ENCODE results near the gene ZNF41. TPM values are rescaled to one million over a fixed set of nuclear protein-coding genes. Genes with fewer than 3 reads are reported as not detected.

ZNF41 gene
- total RNA-seq, 4 donors from 2014 or later, result 2.6 to 14.1 (median 9.2) TPM

- Histone ChIP-seq H3K4me3 (peak overlapping the region; percentile 63 to 92 (median 80)), H3K4me1 (peaks cover 0 to 23% (median 0%) of the 10 kb centered on the region in 4 donors), H3K9me3 (no peaks in the 10 kb centered on the region), H3K27me3 (no peaks in the 10 kb centered on the region), H3K36me3 (no peaks in the 10 kb centered on the region), H3K27ac (peak overlapping the region; percentile 92 to 99 (median 96))
- WGBS, 2 donors (ENCODE audit: low coverage in 1 of 2), result 37% methylated on average over 24 of the region's 24 CpGs; no CpG with 5 or more reads in 1 of the 2 donors
- in situ Hi-C loops (cut with MboI; ENCODE audit: low pct_ligation_motif_present in 1 of 4, low pct_unique_long_range_greater_than_20kb in 1 of 4, low sequenced_read_pairs in 3 of 4) (no loop called here), intact Hi-C loops (cut with DNase I; ENCODE audit: low total_unique reads) (no loop called here)
- TF ChIP-seq POLR2A (IDR thresholded peaks at IDR 0.05) (peak; percentile 0), CTCF (IDR thresholded peaks at IDR 0.05) (no peak)
- peak; percentile 16 for DNase-seq
Observed at GRCh38 chrX:47483306-47484268, 565 bp upstream of the ZNF41 start.

GRCh38 chrX:47482065-47482511 lies 934 bp downstream of the ZNF41 start:
- Histone ChIP-seq H3K9me3 (no peaks in the 10 kb centered on the region), H3K27me3 (no peaks in the 10 kb centered on the region), H3K4me1 (peaks cover 0 to 23% (median 0%) of the 10 kb centered on the region in 4 donors), H3K4me3 (peak overlapping the region; percentile 12 to 92 (median 76)), H3K27ac (peak overlapping the region; percentile 92 to 99 (median 96)), H3K36me3 (no peaks in the 10 kb centered on the region)
- in situ Hi-C loops (cut with MboI; ENCODE audit: low pct_ligation_motif_present in 1 of 4, low pct_unique_long_range_greater_than_20kb in 1 of 4, low sequenced_read_pairs in 3 of 4) (no loop called here), intact Hi-C loops (cut with DNase I; ENCODE audit: low total_unique reads) (no loop called here)
- TF ChIP-seq POLR2A (IDR thresholded peaks at IDR 0.05) (no peak), EP300 (IDR thresholded peaks at IDR 0.05; ENCODE audit: low read depth) (no peak), CTCF (IDR thresholded peaks at IDR 0.05) (no peak), POLR2AphosphoS5 (IDR thresholded peaks at IDR 0.05) (no peak)
- DNase-seq, result no peak
- 43% methylated on average over 8 of the region's 8 CpGs; no CpG with 5 or more reads in 1 of the 2 donors for WGBS, 2 donors (ENCODE audit: low coverage in 1 of 2)

GRCh38 chrX:47481160-47481559 lies 1.9 kb downstream of the ZNF41 start:
- H3K27ac ChIP-seq, result no peak overlapping the region
- WGBS, 2 donors (ENCODE audit: low coverage in 1 of 2), result 82% methylated on average over 2 of the region's 2 CpGs; no CpG with 5 or more reads in 1 of the 2 donors
- no peak for DNase-seq
- no peaks in the 10 kb centered on the region for H3K36me3 ChIP-seq
- in situ Hi-C loops (cut with MboI; ENCODE audit: low pct_ligation_motif_present in 1 of 4, low pct_unique_long_range_greater_than_20kb in 1 of 4, low sequenced_read_pairs in 3 of 4) (no loop called here), intact Hi-C loops (cut with DNase I; ENCODE audit: low total_unique reads) (no loop called here)
- H3K4me3 ChIP-seq, result no peak overlapping the region
- H3K4me1 ChIP-seq, result peaks cover 0 to 23% (median 0%) of the 10 kb centered on the region in 4 donors
- TF ChIP-seq POLR2AphosphoS5 (IDR thresholded peaks at IDR 0.05) (no peak), CTCF (IDR thresholded peaks at IDR 0.05) (no peak)
- no peaks in the 10 kb centered on the region for H3K27me3 ChIP-seq
- no peaks in the 10 kb centered on the region for H3K9me3 ChIP-seq

GRCh38 chrX:47480576-47480975 lies 2.4 kb downstream of the ZNF41 start:
- H3K27me3 ChIP-seq, result no peaks in the 10 kb centered on the region
- no peak overlapping the region for H3K27ac ChIP-seq
- no peaks in the 10 kb centered on the region for H3K9me3 ChIP-seq
- no peaks in the 10 kb centered on the region for H3K36me3 ChIP-seq
- WGBS, 2 donors (ENCODE audit: low coverage in 1 of 2), result 48 to 80% methylated on average over 1 to 2 of the region's 2 CpGs
- DNase-seq, result no peak
- in situ Hi-C loops (cut with MboI; ENCODE audit: low pct_ligation_motif_present in 1 of 4, low pct_unique_long_range_greater_than_20kb in 1 of 4, low sequenced_read_pairs in 3 of 4), result no loop called here
- intact Hi-C loops (cut with DNase I; ENCODE audit: low total_unique reads), result no loop called here
- H3K4me3 ChIP-seq, result no peak overlapping the region
- H3K4me1 ChIP-seq, result peaks cover 0 to 23% (median 0%) of the 10 kb centered on the region in 4 donors
- TF ChIP-seq POLR2A (IDR thresholded peaks at IDR 0.05), result no peak
- no peak for TF ChIP-seq EP300 (IDR thresholded peaks at IDR 0.05; ENCODE audit: low read depth)
- no peak for TF ChIP-seq CTCF (IDR thresholded peaks at IDR 0.05)
- no peak for TF ChIP-seq POLR2AphosphoS5 (IDR thresholded peaks at IDR 0.05)
